HG03439 (cell line): ENCODE data around the gene ITGA1.
"Not testable (repeated sequence)": the region's sequence is repeated elsewhere in the genome, so short reads cannot be mapped to it uniquely, and the experiment has no call there.

Source experiments
- ATAC-seq: cut with Tn5 transposase; IDR thresholded peaks from one replicate; pipeline ENCODE4 v1.9.1; 2021; ENCODE audit warnings: mild to moderate bottlenecking, moderate library complexity; ENCODE audit not compliant: unreplicated experiment

ITGA1 gene

DNA sequence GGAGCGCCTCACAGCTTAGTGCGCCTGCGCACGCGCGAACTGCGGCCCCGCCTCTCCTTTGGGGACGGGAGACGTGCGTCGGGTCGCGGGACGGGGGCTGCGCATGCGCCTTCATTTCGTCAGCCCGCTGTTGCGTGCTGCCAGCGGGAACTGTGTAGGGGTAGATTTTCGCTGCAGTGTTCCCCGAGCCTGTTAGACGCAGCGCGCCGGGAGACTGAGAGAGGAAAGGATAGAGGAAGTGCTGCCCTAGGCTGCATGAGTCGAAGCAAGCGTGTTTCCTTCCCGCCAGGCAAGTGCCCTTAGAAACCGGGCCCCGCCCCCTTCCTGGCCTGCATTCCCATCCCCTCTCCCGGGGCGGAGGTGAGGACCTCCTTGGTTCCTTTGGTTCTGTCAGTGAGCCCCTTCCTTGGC lies 12.3 kb downstream of the ITGA1 start:
- peak; percentile 92 for ATAC-seq

DNA sequence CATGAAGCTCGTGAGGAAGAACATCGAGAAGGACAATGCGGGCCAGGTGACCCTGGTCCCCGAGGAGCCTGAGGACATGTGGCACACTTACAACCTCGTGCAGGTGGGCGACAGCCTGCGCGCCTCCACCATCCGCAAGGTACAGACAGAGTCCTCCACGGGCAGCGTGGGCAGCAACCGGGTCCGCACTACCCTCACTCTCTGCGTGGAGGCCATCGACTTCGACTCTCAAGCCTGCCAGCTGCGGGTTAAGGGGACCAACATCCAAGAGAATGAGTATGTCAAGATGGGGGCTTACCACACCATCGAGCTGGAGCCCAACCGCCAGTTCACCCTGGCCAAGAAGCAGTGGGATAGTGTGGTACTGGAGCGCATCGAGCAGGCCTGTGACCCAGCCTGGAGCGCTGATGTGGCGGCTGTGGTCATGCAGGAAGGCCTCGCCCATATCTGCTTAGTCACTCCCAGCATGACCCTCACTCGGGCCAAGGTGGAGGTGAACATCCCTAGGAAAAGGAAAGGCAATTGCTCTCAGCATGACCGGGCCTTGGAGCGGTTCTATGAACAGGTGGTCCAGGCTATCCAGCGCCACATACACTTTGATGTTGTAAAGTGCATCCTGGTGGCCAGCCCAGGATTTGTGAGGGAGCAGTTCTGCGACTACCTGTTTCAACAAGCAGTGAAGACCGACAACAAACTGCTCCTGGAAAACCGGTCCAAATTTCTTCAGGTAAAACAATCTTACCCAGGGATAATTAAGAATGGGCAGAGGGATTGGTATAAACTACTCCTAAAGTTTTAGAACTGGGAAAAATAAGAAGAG lies 12.9 kb downstream of the ITGA1 start:
- ATAC-seq: peak; percentile 46

DNA sequence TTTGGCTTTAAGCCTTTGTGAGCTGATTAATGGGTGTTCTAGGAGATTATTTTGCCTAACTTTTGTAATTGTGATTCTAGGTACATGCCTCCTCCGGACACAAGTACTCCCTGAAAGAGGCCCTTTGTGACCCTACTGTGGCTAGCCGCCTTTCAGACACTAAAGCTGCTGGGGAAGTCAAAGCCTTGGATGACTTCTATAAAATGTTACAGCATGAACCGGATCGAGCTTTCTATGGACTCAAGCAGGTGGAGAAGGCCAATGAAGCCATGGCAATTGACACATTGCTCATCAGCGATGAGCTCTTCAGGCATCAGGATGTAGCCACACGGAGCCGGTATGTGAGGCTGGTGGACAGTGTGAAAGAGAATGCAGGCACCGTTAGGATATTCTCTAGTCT lies 13.6 kb downstream of the ITGA1 start:
- ATAC-seq: no peak

DNA sequence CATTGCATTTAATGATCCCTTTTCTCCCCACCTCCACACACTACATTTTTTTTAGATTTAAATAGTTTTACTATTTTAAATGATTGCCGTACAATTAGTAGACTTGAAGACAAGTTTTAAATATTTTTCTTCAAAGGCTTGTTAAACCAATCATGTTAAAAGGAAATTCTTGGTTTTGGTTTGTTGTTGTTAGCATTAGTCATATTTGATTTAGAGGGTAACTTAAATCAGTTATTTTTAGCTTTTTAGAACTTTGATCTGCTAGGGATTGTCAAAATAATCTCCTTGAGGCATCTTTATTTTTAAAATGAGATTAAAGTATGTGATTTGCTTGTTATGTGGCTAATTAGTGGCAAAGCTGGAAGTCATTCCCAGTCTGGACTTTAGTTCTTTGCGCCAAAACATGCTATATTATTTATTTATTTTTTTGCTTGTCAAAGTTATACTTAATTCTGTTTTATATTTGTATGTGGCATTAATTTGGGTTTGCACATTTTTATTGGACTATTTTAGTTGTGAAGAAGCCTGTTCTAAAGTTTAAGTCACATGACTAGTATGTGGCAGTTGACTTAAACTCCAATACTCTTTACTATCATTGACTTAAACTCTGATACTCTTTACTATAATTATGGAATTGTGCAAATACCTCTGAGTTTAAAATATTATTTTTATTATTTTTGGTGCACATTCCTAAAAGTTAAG lies 14.7 kb downstream of the ITGA1 start:
- ATAC-seq: no peak

DNA sequence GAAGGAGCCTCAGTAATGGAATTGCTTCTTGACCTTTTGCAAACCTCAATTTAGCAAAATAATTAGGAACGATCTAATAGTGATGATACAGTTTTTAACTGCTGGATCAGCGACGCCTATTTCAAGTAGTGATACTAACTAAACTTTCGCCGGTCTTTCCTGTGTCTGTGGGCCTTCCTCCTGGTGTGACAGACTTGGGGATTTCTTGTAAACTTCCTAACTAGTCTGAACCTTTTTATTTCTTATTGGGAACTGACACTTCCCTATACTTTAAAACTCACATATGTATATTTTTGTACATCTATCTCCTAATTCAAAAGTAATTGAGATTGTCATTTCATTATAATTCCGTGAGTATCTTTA lies 15.2 kb downstream of the ITGA1 start:
- ATAC-seq: no peak

DNA sequence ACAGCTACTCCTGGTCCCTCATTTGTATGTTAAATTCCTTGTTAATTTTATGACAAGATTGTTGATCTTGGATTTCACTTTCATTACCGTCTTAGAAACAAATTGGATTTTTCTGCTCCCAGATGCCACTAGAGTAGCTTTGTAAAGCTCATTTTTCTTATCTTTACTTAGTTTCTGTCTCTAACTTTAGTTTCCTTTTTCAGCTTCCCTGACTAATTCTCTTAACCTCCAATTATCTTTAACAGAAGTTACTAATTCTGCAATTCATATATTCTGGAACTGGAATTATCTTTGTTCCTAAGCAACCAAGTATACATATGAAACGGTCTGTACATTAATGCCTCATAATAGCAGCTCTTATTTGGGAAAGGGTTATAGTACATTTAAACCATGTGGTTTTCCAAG lies 16.7 kb downstream of the ITGA1 start:
- no peak for ATAC-seq

DNA sequence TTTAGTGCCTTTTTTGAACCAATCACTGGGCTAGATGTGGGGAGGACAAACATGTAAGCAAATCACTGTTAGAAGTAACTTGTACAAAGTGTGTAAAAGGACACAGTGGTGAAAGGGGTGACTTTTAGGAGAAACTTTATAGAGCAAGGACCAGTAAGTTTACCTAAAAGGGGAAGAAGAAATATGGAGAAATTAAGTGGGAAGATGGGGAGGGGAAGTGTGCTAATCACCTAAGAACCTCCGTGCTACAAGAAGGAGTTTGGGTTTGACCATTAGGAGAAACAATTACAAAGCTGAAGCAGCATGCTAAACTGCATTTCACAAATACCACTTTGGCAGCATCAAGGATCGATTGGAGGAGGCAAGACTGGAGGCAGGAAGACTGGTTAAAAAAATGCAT lies 17.3 kb downstream of the ITGA1 start:
- no peak for ATAC-seq

DNA sequence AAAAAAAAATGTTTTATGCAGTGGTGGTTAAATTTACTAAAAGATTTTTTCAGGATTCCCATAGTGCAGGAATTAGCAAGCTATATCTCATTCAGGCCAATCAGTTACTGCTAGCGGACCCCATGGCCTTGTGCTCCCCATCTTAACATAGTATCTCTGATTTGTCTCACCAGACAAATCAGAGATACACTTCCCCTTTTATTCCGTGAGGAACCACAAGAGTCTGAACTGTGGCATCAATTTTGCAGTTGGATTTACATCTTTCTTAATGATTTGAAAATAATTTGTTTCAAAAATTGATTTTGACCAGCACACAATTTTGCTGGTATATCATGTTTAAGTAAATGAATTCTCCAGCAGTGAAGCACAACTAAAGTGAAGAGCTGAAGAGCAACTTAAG lies 17.9 kb downstream of the ITGA1 start:
- no peak for ATAC-seq

DNA sequence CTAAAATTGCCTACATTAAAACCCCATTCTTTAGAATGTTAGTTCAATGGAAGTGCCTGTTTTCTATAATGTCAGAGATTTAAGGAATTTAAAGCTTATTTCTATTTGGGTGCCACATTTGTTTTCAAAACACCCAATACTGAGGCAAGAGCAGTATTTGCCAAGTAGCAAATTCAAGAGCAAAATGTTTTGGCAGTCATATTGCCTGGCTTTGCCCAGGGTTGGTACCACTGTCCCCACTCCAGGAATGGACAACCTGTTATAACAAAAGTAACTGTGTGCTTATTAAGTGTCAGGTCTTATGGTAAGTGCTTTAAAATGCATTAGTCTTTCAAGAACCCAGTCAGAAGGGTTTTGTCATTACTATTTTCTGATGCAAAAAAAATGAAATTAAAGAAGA lies 19.3 kb downstream of the ITGA1 start:
- ATAC-seq: no peak

DNA sequence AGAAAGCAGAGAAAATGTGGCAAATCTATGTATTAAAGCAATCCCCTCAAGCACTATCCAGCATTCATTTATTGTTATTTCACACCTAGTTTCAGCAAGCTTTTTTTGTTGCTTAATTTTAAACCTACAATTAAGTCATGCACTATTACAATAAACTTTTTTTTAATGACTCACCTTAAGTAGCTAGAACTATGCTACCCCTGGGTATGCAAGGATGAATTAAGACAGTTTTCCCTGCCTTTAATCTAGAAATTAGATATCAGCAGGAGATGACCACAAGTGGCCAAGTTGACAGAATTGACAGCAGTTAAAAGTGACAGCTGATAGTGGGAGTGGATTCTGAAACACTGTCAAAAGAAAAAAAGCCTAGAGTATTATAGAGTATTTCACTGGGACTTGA lies 20.0 kb downstream of the ITGA1 start:
- ATAC-seq: no peak

DNA sequence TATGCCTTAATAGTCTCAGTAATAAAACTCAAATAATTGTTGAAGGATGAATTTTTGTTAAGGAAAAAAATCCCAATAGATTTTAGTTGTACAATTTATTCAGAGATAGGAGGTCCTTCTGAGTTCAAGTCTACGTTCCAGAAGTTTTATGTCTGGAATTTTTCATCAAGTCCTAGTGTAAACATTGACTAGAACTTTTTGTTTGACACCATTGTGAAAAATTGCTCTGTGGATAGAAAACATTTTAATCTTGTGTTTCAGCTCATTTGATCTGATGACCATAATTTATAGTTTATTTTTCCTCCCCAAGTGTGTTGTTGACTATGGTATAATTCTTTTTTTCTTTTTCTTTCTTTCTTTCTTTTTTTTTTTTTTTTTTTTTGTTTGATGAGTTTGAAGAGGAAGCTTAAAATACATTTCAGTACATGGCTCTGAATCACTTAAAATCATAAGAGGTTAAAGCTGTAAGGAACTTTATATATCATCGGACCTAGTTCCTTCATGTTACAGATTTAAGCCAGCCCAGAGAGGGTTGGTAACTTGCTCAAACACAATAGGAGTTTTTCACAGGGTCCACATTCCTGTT lies 20.7 kb downstream of the ITGA1 start:
- ATAC-seq: no peak

DNA sequence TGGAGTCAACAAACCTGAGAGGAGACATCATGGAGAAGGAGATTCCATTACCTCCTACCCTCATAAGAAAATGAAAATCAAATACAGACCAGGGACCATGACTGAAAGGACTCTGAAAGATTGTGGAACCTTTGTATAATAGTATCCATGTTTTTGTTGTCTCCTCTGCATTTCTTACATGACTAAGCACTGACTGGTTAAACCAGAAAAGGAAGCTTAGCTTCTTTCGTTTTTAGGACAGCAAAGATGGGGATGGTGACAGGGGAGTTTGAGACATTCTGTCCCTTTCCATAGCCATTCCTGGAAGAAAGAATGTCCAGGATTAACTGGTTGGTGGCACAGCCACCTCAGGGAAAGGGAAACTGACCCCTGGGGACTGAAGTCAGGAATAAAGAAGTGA lies 22.2 kb downstream of the ITGA1 start:
- no peak for ATAC-seq

DNA sequence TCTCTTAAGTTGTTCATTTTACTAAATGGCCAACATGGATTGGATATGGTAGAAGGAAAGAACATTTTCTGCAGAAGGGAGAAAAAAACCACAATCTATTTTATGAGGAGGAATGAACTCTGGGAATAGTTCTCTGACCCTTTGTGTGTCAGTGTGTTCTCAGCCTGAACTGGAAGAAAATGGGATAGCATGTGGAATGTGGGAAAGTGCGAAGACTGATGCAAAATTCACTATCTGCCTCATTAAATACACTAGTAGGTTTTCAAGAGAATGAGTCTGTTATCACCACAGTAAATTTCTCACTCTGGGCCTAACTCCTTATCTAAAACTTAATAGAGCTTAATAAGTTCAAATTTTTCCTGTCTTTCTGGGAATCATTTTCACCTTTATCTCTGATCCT lies 22.7 kb downstream of the ITGA1 start:
- ATAC-seq: no peak

DNA sequence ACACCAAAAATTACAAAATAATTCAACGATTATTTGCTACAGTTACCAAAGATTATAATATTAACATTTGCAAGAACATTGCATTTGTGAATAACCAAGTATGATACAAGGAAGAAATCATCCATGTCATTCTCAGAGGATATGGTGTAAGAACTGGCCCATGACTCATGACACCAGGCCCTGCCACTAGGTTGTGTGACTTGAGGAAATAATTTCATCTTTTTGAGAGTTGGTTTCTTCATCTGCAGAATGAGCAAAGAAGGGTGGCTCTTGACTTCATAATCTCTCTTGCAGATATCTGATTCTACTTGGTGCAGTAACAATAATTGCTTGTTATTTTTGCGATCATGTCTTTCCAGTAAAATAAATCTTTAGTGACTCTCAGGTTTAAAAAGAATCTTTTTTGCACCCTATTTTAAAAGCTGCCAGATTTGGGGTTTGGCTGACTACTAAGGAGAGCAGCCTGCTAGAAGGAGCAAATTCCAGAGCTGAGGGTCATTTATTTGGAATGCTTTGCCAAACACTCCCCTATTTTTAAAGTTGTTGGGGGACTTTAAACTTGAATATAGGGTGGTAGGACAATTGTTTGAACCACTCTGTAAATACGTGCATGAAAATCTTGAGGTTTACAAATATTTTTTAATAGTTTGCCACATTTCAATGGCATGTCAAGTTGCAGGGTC lies 23.5 kb downstream of the ITGA1 start:
- no peak for ATAC-seq

DNA sequence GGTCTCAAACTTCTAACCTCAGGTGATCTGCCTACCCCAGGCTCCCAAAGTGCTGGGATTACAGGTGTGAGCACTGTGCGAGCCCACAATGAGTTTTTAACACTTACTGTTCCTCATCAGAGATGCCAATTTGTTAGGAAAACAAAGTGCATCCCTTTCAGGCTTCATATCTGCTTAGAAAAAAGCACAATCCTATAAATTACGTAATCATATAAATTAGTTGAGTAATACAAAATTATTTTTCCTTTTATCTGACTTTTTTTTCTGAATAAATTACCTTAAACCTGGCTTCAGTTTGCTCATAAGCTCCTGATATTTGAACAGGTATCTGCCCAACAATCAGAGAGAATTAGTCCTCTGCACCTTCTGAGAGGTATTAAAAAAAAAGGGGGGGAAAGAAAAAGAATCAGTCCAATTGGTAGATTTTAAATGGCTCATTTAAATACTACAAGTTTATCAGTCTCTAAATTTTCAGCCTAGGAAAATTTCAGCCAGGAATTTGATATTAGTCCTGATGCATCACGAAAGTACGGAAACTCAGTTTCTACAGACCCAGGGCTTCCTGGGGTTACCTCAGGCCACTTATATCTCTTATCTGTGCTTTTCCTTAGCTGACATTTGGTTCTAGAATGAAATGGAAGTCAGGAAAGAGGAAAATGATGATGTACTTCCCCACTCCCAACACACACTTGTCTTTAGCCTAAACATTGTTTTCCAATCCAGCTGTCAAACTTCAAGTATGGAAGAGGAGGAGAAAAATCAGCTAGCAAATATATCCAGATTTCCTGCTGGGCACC lies 26.8 kb downstream of the ITGA1 start:
- no peak for ATAC-seq

DNA sequence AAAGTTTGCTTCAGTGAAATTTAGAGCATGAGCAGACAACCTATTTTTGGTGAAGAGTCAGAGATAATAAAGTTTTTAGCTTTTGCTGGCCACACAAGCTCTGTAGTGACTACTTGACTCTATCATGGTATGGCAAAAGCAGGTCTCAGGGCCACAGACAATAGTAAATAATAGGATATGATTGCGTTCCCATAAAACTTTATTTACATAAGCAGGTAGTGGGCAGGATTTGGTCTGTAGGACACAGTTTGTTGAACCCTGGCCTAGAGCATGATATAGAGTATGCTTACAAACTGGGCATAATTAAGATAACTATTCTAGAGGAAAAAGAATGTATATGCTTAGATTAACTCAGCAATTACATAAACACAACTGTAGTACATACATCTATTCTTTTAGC lies 30.1 kb downstream of the ITGA1 start:
- ATAC-seq: no peak

DNA sequence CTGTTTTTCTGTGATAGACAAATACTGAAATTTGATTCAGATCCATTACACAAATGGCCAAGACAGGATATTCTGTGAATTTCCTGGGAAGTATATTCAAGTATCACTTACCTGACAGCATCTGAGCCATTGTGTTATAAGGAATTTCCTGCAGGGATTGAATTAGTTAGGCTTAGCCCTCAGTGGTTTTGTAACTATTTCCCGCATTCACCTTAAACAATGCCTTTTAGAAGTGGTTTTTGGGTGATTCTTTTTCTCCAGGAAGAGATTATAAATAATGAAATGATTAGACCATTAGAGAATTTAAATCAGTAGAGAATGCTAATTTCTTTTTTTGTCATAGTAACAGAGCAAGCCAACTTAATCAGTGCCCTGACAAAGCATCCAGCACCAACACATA lies 30.6 kb downstream of the ITGA1 start:
- no peak for ATAC-seq

DNA sequence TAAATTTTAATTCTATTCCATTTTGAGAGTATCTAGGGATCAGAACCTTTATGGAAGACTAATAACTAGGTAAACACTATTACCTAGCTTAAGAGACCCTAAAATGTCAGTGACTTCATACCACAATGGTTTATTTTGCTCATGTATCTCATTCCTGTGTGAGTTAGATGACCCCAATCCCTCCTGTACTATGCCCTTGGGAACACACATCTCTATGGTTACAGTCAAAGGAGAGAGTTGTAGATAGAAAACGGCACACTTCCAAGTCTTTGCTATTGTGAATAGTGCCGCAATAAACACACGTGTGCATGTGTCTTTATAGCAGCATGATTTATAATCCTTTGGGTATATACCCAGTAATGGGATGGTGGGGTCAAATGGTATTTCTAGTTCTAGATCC lies 31.1 kb downstream of the ITGA1 start:
- not testable (repeated sequence) for ATAC-seq

DNA sequence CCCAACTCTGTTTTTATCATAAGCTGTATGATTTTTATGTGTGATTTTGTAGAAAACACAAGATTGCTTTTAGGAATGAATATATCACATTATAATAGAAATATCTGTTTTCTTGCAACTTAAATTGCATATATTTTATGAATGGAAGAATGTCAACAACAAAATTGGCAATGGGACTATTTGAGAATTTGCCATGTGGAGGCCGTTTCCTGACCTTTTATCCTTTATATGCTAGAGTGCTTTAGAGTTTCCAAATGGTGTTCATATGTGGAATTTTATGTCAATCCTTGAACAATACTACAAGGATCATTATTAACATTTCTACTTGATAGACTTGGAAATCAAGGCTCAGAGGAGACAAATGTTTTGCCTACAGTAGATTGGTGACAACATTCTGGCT lies 34.2 kb downstream of the ITGA1 start:
- no peak for ATAC-seq

DNA sequence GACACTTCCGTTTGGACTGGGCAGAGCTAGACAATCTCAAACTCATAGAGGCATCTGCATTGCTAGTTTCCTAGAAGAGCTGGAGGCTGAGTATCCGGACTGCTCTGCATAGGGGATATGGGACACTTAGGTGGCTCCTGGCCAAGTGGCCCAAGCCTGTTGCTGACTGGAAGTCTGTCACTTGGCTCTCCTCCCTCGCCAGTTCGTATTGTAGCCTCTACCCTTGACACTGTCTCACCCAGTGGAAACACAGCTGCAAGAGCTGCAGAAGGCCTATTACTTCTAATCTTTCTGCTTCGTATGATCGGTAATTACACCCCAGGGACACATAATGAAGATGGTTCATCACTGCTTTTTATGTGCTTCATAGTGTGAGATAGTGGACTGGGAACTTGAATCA lies 34.7 kb downstream of the ITGA1 start:
- no peak for ATAC-seq

DNA sequence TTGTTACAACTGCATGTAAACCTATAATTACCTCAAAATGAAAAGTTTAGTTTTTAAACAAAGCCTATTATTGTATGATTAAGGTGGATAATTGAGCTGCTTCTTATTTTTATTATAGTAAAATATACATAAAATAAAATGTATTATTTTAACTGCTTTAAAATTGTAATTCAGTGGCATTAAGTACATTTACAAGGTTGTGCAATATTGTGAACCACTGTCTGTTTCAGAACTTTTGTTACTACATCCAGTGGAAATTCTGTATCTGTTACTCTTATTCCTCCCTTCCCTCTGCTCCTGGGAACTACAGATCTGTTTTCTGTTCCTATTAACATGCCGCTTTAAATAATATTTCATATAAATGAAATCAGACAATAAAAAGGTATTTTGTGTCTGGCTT lies 37.1 kb downstream of the ITGA1 start:
- ATAC-seq: no peak
